ENCODE data around the gene DAGLB. TPM values are rescaled to one million over a fixed set of nuclear protein-coding genes. Genes with fewer than 3 reads are reported as not detected.
A peak's percentile ranks its signal among the peaks of the same experiment; 100 is the strongest.
"Not testable (repeated sequence)": the region's sequence is repeated elsewhere in the genome, so short reads cannot be mapped to it uniquely, and the experiment has no call there.

DAGLB gene
- total and polyA plus RNA-seq, 2 experiments from 2014 or later = 18.9 to 22.3 TPM

DNA sequence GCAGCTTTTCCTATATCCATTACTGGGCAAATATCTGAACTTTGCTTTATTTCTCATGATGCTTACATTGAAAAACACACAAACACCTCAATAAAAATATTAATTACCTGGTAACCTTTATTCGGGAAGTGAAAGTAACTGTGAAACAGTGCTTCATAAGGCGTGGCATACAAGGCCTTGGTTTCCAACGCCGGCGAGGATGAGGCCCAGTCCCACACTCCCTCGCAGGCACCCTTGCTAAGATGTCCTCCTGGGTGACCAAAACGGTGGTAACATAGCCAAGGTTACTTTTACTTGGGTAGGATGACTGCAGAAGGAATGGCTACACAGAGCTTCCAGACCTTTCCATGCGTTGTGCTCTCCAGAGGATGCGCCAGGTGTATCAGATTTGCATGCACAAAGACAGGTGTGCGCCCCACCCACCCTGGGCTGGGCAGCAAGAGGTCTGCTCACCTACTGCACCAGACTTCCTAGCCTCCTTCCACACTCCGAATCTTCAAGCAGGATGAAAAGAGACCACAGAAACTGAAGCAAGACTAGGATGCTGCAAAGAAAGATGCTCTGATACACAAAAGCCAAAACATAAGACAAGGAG, 13.3 kb upstream of the DAGLB start:
- DNase-seq (ENCODE audit: low read depth in 1 of 2, low spot score in 1 of 2) = no peak
- Histone ChIP-seq H3K4me1 (ENCODE audit: low read depth) (no peaks in the 10 kb centered on the region), H3K36me3 (peaks cover 35% of the 10 kb centered on the region), H3K9me3 (ENCODE audit: low read depth) (no peaks in the 10 kb centered on the region), H3K4me3 (no peak overlapping the region), H3K27ac (no peak overlapping the region), H3K27me3 (no peaks in the 10 kb centered on the region)
- TF ChIP-seq, protein P1, sequence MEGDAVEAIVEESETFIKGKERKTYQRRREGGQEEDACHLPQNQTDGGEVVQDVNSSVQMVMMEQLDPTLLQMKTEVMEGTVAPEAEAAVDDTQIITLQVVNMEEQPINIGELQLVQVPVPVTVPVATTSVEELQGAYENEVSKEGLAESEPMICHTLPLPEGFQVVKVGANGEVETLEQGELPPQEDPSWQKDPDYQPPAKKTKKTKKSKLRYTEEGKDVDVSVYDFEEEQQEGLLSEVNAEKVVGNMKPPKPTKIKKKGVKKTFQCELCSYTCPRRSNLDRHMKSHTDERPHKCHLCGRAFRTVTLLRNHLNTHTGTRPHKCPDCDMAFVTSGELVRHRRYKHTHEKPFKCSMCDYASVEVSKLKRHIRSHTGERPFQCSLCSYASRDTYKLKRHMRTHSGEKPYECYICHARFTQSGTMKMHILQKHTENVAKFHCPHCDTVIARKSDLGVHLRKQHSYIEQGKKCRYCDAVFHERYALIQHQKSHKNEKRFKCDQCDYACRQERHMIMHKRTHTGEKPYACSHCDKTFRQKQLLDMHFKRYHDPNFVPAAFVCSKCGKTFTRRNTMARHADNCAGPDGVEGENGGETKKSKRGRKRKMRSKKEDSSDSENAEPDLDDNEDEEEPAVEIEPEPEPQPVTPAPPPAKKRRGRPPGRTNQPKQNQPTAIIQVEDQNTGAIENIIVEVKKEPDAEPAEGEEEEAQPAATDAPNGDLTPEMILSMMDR (IDR thresholded peaks at IDR 0.05; ENCODE audit: low read depth, low read length) = no peak

DNA sequence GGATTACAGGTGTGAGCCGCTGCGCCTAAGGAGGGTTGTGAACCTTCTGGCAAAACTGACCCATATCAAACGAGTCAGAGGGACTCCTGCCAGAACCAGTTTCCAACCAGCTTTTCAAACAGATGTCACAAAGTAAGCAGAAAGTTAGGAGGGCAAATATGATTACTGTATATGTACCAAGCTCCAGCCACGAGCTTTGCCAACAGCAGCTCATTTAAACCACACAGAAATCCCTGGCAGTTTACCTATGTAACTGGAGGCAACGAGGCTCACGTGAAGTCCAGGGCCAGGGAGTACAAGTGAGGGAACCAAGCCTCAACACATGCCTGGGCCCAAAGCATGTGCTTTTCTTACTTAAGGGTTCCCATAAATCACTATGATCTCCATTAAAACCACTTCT, 12.5 kb upstream of the DAGLB start:
- no peak overlapping the region for H3K27ac ChIP-seq
- no peaks in the 10 kb centered on the region for H3K27me3 ChIP-seq
- no peak for DNase-seq (ENCODE audit: low read depth in 1 of 2, low spot score in 1 of 2)
- TF ChIP-seq, protein P1 (IDR thresholded peaks at IDR 0.05; ENCODE audit: low read depth, low read length) = no peak
- no peaks in the 10 kb centered on the region for H3K4me1 ChIP-seq (ENCODE audit: low read depth)
- peaks cover 27% of the 10 kb centered on the region for H3K36me3 ChIP-seq
- H3K4me3 ChIP-seq = no peak overlapping the region
- no peaks in the 10 kb centered on the region for H3K9me3 ChIP-seq (ENCODE audit: low read depth)

DNA sequence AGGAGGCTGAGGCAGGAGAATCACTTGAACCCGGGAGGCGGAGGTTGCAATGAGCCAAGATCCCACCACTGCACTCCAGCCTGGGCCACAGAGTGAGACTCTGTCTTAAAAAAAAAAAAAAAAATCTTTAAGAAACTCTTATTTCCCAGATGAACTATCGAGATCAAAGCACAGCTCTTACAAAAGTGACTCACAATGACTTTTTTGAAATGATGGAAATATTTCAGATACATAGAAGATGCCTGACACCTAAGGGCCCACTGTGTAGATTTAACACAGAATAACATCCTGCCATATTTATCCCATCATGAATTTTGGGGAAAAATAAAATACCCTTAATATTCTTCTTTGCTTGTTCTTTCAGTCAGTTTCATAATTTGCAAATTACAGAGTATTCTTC, 10.9 kb upstream of the DAGLB start:
- H3K9me3 ChIP-seq (ENCODE audit: low read depth); H3K27me3 ChIP-seq; DNase-seq (ENCODE audit: low read depth in 1 of 2, low spot score in 1 of 2): not testable (repeated sequence)

DNA sequence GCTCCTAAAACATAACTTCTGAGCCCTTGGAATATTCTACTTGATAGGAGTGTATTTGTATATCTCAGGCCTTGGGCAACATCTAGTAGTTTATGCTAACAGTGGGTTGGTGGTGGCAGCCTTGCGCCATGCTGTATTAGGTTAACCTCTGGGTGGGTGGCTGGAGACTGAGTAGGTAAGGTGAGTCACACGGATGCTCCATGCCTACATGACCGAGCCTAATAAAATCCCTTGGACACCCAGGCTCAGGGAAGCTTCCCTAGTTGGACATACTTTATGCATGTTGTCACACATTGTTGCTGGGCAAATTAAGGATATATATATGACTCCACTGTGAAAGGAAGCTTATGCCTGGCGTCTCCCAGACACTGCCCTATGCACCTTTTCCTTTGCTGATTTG, 6.0 kb upstream of the DAGLB start:
- no peak overlapping the region for H3K4me3 ChIP-seq
- H3K9me3 ChIP-seq (ENCODE audit: low read depth) = no peaks in the 10 kb centered on the region
- H3K4me1 ChIP-seq (ENCODE audit: low read depth) = no peaks in the 10 kb centered on the region
- TF ChIP-seq, protein P1 (IDR thresholded peaks at IDR 0.05; ENCODE audit: low read depth, low read length) = no peak
- H3K27me3 ChIP-seq = no peaks in the 10 kb centered on the region
- H3K36me3 ChIP-seq = no peaks in the 10 kb centered on the region
- no peak overlapping the region for H3K27ac ChIP-seq
- DNase-seq (ENCODE audit: low read depth in 1 of 2, low spot score in 1 of 2) = peak in 1 of 2 donors; percentile 35

More for the DNA sequence above, 10.9 kb upstream of the DAGLB start:
- not testable (repeated sequence) for H3K4me3 ChIP-seq; H3K4me1 ChIP-seq (ENCODE audit: low read depth); H3K27ac ChIP-seq
- peaks cover 27% of the 10 kb centered on the region for H3K36me3 ChIP-seq

DNA sequence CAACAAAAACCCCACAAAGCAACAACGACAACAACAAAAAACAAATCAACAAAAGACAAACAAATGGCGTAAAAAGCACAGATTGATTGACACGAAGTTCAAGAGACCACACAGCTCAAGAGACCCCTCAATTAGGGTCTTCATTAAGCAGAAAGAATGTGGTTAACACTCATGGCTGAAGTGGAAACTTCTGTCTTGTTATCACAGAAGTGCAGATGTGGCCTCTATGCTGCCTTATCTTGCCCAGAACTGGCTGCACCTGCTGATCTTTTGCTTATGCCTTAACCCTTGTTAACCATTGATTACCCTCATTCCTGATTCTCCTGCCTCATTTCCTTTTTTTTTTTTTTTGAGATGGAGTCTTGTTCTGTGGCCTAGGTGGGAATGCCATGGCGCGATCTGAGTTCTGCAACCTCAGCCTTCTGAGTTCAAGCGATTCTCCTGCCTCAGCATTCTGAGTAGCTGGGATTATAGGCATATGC, 3.5 kb upstream of the DAGLB start:
- H3K27me3 ChIP-seq = no peaks in the 10 kb centered on the region
- H3K9me3 ChIP-seq (ENCODE audit: low read depth) = no peaks in the 10 kb centered on the region
- no peak overlapping the region for H3K27ac ChIP-seq
- no peak overlapping the region for H3K4me3 ChIP-seq
- H3K4me1 ChIP-seq (ENCODE audit: low read depth) = no peaks in the 10 kb centered on the region
- H3K36me3 ChIP-seq = no peaks in the 10 kb centered on the region
- TF ChIP-seq, protein P1 (IDR thresholded peaks at IDR 0.05; ENCODE audit: low read depth, low read length) = no peak
- DNase-seq (ENCODE audit: low read depth in 1 of 2, low spot score in 1 of 2) = no peak

DNA sequence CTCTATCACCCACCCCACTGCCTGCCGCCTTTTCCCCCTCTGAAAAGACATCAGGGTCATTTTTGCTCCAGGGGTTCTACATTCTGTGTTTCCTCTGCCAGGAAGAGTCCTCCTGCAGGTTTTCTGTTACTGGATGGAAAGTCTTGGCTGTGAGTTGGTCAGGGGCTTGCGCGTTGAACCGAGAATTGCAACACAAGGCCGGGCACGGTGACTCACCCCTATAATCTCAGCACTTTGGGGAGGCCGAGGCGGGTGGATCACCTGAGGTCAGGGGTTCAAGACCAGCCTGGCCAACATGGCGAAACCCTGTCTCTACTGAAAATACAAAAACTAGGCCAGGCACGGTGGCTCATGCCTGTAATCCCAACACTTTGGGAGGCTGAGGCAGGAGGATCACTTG, 2.8 kb upstream of the DAGLB start:
- not testable (repeated sequence) for H3K4me1 ChIP-seq (ENCODE audit: low read depth); H3K9me3 ChIP-seq (ENCODE audit: low read depth); H3K36me3 ChIP-seq; H3K4me3 ChIP-seq; H3K27ac ChIP-seq; H3K27me3 ChIP-seq
- DNase-seq (ENCODE audit: low read depth in 1 of 2, low spot score in 1 of 2) = peak in 1 of 2 donors; percentile 56

DNA sequence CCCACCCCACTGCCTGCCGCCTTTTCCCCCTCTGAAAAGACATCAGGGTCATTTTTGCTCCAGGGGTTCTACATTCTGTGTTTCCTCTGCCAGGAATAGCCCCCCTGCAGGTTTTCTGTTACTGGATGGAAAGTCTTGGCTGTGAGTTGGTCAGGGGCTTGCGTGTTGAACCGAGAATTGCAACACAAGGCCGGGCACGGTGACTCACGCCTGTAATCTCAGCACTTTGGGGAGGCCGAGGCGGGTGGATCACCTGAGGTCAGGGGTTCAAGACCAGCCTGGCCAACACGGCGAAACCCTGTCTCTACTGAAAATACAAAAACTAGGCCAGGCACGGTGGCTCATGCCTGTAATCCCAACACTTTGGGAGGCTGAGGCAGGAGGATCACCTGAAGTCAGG, 2.1 kb upstream of the DAGLB start:
- not testable (repeated sequence) for H3K9me3 ChIP-seq (ENCODE audit: low read depth); H3K36me3 ChIP-seq; H3K27me3 ChIP-seq; H3K4me3 ChIP-seq; H3K27ac ChIP-seq; H3K4me1 ChIP-seq (ENCODE audit: low read depth)
- peak in 1 of 2 donors; percentile 67 for DNase-seq (ENCODE audit: low read depth in 1 of 2, low spot score in 1 of 2)

Measured in cardiac muscle cell (in vitro differentiated cells and primary cell).